ENCODE results near the gene NUDCD3. TPM values are rescaled to one million over a fixed set of nuclear protein-coding genes. Genes with fewer than 3 reads are reported as not detected.

Gene NUDCD3
- total RNA-seq, 1 experiment from 2014 or later = 94.6 TPM

- no peak for TF ChIP-seq ZBTB33 (IDR thresholded peaks at IDR 0.05; ENCODE audit: extremely low read depth, insufficient replicate concordance, low read length)
- TF ChIP-seq EGR1 (IDR thresholded peaks at IDR 0.05; ENCODE audit: low read depth) = no peak
- TF ChIP-seq TCF7L2 (IDR thresholded peaks at IDR 0.05; ENCODE audit: borderline replicate concordance, extremely low read depth, insufficient read depth, insufficient read length) = no peak
- no peak for TF ChIP-seq CTCF (IDR thresholded peaks at IDR 0.05 in 2 of 3, conservative IDR thresholded peaks at IDR 0.05 in 1 of 3; ENCODE audit: borderline replicate concordance in 1 of 3, insufficient read depth in 1 of 3, low read depth in 2 of 3, low read length in 2 of 3)
- no peak for TF ChIP-seq EZH2 (IDR thresholded peaks at IDR 0.05)
- no peak for TF ChIP-seq CBX3 (IDR thresholded peaks at IDR 0.05; ENCODE audit: low read depth)
- TF ChIP-seq MAX (IDR thresholded peaks at IDR 0.05) = no peak
- no peak for TF ChIP-seq ELF1 (IDR thresholded peaks at IDR 0.05; ENCODE audit: borderline replicate concordance, low read depth)
- no peak for TF ChIP-seq FOSL1 (IDR thresholded peaks at IDR 0.05; ENCODE audit: low read depth)
Observed at GRCh38 chr7:44433255-44434022, 57.0 kb downstream of the NUDCD3 start (continued).
